GM23338 (cell line): Measurements from ENCODE around the gene NCKAP5.

Source experiments
- CREB1 ChIP-seq: fragments of 250-450 bp; sonication (Bioruptor Pico); IDR thresholded peaks from 2 replicates; pipeline ENCODE4 v1.5.0; 2020; ENCODE audit warnings: low read depth, mild to moderate bottlenecking, moderate library complexity
- EZH2 ChIP-seq: fragments of 200-600 bp; sonication (generic); IDR thresholded peaks from one replicate; pipeline ENCODE4 v1.8.0; 2017; ENCODE audit warnings: antibody characterized with exemption, mild to moderate bottlenecking, low read depth; ENCODE audit not compliant: unreplicated experiment
- EZH2phosphoT487 ChIP-seq: fragments of 200-600 bp; sonication (generic); IDR thresholded peaks from one replicate; pipeline ENCODE4 v1.8.1; 2018; ENCODE audit warnings: antibody characterized with exemption; ENCODE audit not compliant: unreplicated experiment
- JUNB ChIP-seq: IDR thresholded peaks from one replicate; pipeline ENCODE4 v1.6.1; 2016; ENCODE audit warnings: antibody characterized with exemption; ENCODE audit not compliant: unreplicated experiment
- NANOG ChIP-seq: IDR thresholded peaks from 2 replicates; pipeline ENCODE4 v1.6.1; 2016; ENCODE audit warnings: antibody characterized with exemption, borderline replicate concordance
- POLR2AphosphoS5 ChIP-seq: IDR thresholded peaks from 2 replicates; pipeline ENCODE4 v1.6.1; 2016; ENCODE audit warnings: antibody characterized with exemption, low read depth
- STAT1 ChIP-seq: IDR thresholded peaks from one replicate; pipeline ENCODE4 v1.6.1; 2016; ENCODE audit warnings: antibody characterized with exemption; ENCODE audit not compliant: unreplicated experiment
- ZNF114 ChIP-seq: fragments of 250-450 bp; sonication (Bioruptor Pico); IDR thresholded peaks from 2 replicates; pipeline ENCODE4 v1.5.0; 2020; ENCODE audit warnings: mild to moderate bottlenecking, moderate library complexity
- ZNF331 ChIP-seq: fragments of 250-450 bp; sonication (Bioruptor Pico); IDR thresholded peaks from 2 replicates; pipeline ENCODE4 v1.5.0; 2020; ENCODE audit warnings: low read depth, mild to moderate bottlenecking, moderate library complexity
- TF ChIP-seq, protein P1 (sequence below), 2 experiments: fragments of 200-600 bp in 1 of 2; sonication (generic) in 1 of 2; conservative IDR thresholded peaks; 2 replicates each; pipeline versions ENCODE4 v1.5.1 to v1.6.1; 2016 to 2017; ENCODE audit warnings: antibody characterized with exemption in 2 of 2, low read depth in 2 of 2, mild to moderate bottlenecking in 2 of 2, moderate library complexity in 1 of 2
- TF ChIP-seq, protein P2 (sequence below): IDR thresholded peaks from one replicate; pipeline ENCODE4 v1.6.1; 2018; ENCODE audit warnings: antibody characterized with exemption; ENCODE audit not compliant: unreplicated experiment
- TF ChIP-seq, protein P3 (sequence below): IDR thresholded peaks from 2 replicates; pipeline ENCODE4 v1.6.1; 2016; ENCODE audit warnings: antibody characterized with exemption

DNA sequence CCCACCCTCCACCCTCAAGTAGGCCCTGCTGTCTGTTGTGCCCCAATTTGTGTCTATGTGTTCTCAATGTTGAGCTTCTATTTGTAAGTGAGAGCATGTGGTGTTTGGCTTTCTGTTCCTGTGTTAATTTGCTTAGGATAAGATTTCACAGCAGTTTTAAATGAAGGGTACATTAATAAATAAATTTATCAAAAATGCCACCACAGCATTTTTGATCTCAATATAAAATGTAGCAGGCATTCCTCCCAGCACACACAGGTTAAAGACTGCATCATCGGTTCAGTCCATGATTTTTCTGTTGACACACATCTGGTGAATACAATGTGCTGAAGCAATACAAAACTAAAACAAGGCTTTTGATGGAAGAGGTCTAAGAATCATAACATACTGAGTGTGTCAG is 486.2 kb downstream of the NCKAP5 start:
- TF ChIP-seq, protein P1, sequence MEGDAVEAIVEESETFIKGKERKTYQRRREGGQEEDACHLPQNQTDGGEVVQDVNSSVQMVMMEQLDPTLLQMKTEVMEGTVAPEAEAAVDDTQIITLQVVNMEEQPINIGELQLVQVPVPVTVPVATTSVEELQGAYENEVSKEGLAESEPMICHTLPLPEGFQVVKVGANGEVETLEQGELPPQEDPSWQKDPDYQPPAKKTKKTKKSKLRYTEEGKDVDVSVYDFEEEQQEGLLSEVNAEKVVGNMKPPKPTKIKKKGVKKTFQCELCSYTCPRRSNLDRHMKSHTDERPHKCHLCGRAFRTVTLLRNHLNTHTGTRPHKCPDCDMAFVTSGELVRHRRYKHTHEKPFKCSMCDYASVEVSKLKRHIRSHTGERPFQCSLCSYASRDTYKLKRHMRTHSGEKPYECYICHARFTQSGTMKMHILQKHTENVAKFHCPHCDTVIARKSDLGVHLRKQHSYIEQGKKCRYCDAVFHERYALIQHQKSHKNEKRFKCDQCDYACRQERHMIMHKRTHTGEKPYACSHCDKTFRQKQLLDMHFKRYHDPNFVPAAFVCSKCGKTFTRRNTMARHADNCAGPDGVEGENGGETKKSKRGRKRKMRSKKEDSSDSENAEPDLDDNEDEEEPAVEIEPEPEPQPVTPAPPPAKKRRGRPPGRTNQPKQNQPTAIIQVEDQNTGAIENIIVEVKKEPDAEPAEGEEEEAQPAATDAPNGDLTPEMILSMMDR (conservative IDR thresholded peaks at IDR 0.05; ENCODE audit: low read depth in 2 of 2), result no peak
- no peak for TF ChIP-seq CREB1 (CRISPR knock-in tag)
- TF ChIP-seq EZH2, result no peak
- TF ChIP-seq, protein P2, sequence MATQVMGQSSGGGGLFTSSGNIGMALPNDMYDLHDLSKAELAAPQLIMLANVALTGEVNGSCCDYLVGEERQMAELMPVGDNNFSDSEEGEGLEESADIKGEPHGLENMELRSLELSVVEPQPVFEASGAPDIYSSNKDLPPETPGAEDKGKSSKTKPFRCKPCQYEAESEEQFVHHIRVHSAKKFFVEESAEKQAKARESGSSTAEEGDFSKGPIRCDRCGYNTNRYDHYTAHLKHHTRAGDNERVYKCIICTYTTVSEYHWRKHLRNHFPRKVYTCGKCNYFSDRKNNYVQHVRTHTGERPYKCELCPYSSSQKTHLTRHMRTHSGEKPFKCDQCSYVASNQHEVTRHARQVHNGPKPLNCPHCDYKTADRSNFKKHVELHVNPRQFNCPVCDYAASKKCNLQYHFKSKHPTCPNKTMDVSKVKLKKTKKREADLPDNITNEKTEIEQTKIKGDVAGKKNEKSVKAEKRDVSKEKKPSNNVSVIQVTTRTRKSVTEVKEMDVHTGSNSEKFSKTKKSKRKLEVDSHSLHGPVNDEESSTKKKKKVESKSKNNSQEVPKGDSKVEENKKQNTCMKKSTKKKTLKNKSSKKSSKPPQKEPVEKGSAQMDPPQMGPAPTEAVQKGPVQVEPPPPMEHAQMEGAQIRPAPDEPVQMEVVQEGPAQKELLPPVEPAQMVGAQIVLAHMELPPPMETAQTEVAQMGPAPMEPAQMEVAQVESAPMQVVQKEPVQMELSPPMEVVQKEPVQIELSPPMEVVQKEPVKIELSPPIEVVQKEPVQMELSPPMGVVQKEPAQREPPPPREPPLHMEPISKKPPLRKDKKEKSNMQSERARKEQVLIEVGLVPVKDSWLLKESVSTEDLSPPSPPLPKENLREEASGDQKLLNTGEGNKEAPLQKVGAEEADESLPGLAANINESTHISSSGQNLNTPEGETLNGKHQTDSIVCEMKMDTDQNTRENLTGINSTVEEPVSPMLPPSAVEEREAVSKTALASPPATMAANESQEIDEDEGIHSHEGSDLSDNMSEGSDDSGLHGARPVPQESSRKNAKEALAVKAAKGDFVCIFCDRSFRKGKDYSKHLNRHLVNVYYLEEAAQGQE, result no peak
- no peak for TF ChIP-seq POLR2AphosphoS5
- TF ChIP-seq EZH2phosphoT487, result no peak
- no peak for TF ChIP-seq NANOG
- TF ChIP-seq ZNF114 (CRISPR knock-in tag), result no peak
- TF ChIP-seq, protein P3, sequence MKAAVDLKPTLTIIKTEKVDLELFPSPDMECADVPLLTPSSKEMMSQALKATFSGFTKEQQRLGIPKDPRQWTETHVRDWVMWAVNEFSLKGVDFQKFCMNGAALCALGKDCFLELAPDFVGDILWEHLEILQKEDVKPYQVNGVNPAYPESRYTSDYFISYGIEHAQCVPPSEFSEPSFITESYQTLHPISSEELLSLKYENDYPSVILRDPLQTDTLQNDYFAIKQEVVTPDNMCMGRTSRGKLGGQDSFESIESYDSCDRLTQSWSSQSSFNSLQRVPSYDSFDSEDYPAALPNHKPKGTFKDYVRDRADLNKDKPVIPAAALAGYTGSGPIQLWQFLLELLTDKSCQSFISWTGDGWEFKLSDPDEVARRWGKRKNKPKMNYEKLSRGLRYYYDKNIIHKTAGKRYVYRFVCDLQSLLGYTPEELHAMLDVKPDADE, result no peak
- no peak for TF ChIP-seq JUNB
- no peak for TF ChIP-seq ZNF331 (CRISPR knock-in tag)
- TF ChIP-seq STAT1, result no peak
